GM19452 (cell line): ENCODE results near the gene TBR1.

Experiments
- ATAC-seq: cut with Tn5 transposase; IDR thresholded peaks from one replicate; pipeline ENCODE4 v1.9.1; 2021; ENCODE audit not compliant: unreplicated experiment

The TBR1 gene

GRCh38 chr2:161415987-161416707 lies at the start of gene TBR1:
Gene TBR1, plus strand, starts transcription at chr2:161416297. Its CDS starts 114 bp downstream, at chr2:161416411.
- ATAC-seq = no peak

- no peak for ATAC-seq
Observed at GRCh38 chr2:161367675-161368074, 48.4 kb upstream of the TBR1 start.

- ATAC-seq = no peak
Observed at GRCh38 chr2:161369311-161369710, 46.8 kb upstream of the TBR1 start.

GRCh38 chr2:161370981-161371380 lies 45.1 kb upstream of the TBR1 start:
- no peak for ATAC-seq

GRCh38 chr2:161371869-161372268 lies 44.2 kb upstream of the TBR1 start:
- ATAC-seq = no peak

- ATAC-seq = no peak
Observed at GRCh38 chr2:161373942-161374341, 42.2 kb upstream of the TBR1 start.

- ATAC-seq = no peak
Observed at GRCh38 chr2:161374446-161374845, 41.7 kb upstream of the TBR1 start.

- ATAC-seq = no peak
Observed at GRCh38 chr2:161379740-161380139, 36.4 kb upstream of the TBR1 start.

- no peak for ATAC-seq
Observed at GRCh38 chr2:161381546-161381945, 34.6 kb upstream of the TBR1 start.

GRCh38 chr2:161382747-161383146 lies 33.4 kb upstream of the TBR1 start:
- ATAC-seq = no peak

GRCh38 chr2:161384864-161385263 lies 31.2 kb upstream of the TBR1 start:
- ATAC-seq = peak; percentile 72

- ATAC-seq = peak; percentile 69
Observed at GRCh38 chr2:161386228-161386824, 29.8 kb upstream of the TBR1 start.

GRCh38 chr2:161388146-161388779 lies 27.8 kb upstream of the TBR1 start:
- ATAC-seq = no peak

- ATAC-seq = no peak
Observed at GRCh38 chr2:161391737-161392506, 24.2 kb upstream of the TBR1 start.

GRCh38 chr2:161400076-161400475 lies 16.0 kb upstream of the TBR1 start:
- no peak for ATAC-seq

GRCh38 chr2:161402297-161402696 lies 13.8 kb upstream of the TBR1 start:
- ATAC-seq = no peak

GRCh38 chr2:161406316-161406715 lies 9.8 kb upstream of the TBR1 start:
- ATAC-seq = no peak

GRCh38 chr2:161407597-161407996 lies 8.5 kb upstream of the TBR1 start:
- no peak for ATAC-seq

GRCh38 chr2:161409308-161409907 lies 6.7 kb upstream of the TBR1 start:
- ATAC-seq = no peak

- ATAC-seq = no peak
Observed at GRCh38 chr2:161412346-161412745, 3.8 kb upstream of the TBR1 start.
